ENCODE measurements around the gene DYNC1I1.

Gene DYNC1I1

DNA sequence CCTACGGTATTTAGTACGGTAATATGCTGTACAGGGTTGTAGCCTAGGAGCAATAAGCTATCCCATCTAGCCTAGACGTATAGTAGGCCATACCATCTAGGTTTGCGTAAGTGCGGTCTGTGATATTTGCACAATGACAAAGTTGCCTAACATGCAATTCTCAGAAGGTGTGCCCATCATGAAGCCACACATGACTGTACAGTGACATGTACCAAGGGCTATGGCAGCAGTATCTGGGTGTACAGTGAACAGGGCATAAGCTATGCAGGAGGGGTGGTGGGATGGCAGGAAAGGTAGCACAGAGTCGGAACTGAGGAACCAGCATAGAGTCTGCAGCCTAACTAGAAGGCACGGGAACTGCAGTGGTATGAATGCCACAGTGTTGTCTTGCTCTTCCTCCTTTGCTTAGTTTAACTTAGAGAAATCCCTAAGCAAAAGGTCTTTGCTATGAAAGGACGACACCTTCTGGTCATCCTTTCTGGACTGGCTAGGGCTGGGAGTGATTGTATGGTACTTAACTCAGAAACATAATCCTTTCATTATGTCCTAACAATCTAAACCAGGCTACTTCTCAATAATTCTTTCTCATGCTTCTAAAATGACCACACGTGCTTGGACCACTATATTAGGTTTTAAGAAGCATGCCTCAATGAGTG is 93.5 kb downstream of the DYNC1I1 start:
- no peak for DNase-seq

DNA sequence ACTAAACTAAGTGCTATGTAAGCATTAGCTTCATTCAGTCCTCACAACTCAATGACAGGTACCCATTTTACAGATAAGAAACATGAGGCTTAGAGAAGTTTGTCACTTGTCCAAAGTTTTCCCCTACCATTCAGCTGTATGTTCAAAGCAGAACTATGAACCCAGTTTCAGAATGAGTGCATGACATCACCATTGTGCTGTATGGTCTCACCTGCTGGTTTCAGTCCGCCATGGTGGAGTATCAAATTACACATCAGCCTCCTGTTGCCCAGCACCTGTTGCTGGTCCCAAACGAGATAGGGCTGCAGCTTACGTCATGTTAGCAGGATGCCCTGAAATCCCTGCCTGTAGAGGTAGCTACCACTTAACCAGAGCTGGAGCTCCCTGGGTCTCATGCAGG is 95.0 kb downstream of the DYNC1I1 start:
- DNase-seq = no peak

DNA sequence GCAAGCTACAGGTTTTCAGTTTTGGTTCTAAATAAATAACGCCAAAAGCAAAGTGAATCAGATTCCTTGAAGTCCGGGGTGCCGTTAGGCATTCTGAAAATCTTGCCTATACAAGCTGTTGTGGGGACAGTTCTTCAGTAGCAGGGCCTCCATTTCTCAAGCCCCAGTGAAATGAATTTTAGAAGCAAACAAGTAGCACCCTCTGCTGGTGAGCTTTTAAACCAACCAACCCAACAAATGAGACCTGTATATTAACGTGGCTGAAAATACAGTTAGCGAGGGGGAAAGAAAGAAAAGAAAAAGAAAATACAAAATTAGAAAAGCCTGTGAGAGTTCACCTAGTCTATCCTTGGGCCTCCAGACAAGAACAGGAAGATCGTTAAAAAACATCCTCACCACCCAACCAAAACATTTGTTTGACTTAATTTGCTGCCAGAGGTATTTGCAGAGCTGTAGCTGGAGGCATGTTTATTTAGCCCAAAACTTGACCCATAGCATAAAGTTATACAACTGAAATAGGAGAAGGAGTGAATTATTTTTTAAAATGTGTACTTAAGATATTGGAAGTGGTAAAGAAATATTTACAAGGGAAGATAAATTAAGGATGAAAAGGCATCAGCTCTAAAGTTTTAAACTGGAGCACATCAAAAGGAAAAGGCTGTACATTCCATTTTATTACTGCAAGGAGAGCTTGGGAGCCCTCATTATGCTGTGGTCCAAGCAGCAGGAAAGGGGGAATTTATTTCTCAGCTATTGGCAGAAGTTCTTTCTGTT is 98.9 kb downstream of the DYNC1I1 start:
- no peak for DNase-seq

DNA sequence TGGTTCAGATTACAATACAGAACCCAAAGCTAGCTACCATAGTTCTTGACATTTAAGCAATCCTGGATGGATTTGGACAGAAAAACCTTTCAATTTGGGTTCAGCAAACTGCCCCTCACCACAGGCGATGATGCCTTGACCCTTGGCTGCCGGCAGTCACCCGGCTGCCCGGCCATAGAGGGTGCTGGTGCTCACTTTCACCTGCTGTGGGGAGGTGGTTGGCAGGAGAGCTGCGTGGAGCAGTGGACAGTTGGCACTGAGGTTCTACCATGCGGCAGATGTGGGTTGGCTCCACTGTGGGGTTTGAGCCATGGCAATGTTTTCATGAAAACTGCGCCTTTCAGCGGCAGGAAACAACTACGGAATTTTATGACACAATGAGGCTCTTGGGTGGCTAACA is 99.5 kb downstream of the DYNC1I1 start:
- DNase-seq = no peak

DNA sequence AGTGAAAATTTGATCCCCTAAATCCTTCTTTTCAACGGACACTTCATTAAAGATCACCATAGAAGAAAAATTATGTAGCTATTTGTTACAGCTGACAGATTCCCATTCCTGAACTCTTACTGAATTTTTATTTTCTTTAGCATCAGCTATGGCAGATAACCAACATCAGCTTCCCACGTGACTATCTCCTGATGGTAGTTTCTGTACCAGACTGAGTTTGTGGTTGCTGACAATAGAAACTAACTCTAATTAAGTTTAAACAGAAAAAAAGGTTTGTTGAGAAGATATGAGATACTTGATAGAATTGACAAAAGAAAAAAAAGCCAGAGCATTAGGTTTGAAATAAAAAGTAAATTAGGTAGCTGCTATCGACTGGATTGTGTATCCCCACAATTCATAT is 101.8 kb downstream of the DYNC1I1 start:
- no peak for DNase-seq

DNA sequence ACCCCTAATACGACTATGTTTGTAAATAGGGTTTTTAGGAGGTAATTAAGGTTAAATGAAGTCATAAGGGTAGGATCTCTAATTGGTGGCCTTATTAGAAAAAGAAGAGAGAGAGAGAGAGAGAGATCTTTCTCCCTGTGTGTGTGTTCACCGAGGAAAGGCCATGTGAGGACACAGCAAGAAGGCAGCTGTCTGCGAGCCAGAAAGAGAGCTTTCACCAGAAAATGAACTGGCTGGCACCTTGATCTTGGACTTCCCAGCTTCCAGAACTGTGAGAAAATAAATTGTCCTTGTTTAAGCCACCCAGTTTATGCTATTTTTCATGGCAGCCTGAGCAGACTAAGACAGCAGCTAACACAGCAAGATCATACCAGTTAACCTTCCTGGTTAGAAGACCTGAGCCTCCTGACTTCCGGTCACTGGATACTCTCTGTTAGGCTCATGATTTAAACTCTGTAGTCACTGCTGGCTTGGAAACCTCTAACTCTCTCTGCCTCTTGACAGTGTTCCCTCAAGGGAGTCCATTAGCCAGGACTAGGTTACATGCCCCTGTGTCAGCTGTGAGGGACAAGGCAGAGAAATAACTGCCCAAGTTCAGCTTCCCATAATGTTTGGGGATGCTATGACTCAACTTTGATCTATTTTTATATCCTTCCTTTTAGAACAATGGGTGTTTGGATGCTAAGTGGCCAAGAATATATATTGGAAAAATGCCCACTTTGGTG is 102.3 kb downstream of the DYNC1I1 start:
- no peak for DNase-seq

- no peak for DNase-seq
Observed at GRCh38 chr7:95875519-95875918, 103.2 kb downstream of the DYNC1I1 start.

GRCh38 chr7:95878677-95879076 is 106.3 kb downstream of the DYNC1I1 start:
- DNase-seq = no peak

GRCh38 chr7:95881597-95881996 is 109.2 kb downstream of the DYNC1I1 start:
- DNase-seq = no peak

GRCh38 chr7:95883217-95883616 is 110.9 kb downstream of the DYNC1I1 start:
- DNase-seq = no peak

DNA sequence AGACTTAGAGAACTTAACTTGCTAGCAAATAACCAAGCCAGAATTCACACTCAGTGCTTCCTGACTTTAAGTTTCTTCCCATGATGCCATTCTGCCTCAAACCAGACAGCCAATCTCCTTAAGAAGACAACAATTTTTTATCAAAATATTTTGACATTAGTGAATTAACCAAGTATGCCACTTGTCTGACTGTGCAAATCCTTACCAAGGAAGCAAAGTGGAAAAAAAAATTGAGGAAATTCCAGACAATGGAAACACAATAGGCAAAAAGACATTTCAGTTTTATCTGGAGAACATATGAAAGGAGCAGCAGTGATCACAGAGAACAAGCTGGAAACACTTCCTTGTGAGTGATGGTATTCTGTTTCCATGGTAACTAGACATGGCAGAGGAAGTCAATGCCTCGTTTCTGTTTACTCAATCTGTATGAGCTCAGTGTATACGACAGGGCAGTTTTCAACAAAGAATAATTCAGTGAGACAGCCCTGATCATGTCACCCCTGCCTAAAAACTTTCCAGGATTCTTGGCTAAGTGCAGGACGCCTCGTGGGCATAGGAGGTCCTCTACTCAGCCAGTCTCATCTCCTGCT is 114.2 kb downstream of the DYNC1I1 start:
- DNase-seq = no peak

GRCh38 chr7:95893484-95893883 is 121.1 kb downstream of the DYNC1I1 start:
- DNase-seq = no peak

GRCh38 chr7:95897557-95898251 is 125.3 kb downstream of the DYNC1I1 start:
- DNase-seq = no peak

GRCh38 chr7:95899919-95900513 is 127.7 kb downstream of the DYNC1I1 start:
- no peak for DNase-seq

GRCh38 chr7:95901006-95901405 is 128.7 kb downstream of the DYNC1I1 start:
- no peak for DNase-seq

DNA sequence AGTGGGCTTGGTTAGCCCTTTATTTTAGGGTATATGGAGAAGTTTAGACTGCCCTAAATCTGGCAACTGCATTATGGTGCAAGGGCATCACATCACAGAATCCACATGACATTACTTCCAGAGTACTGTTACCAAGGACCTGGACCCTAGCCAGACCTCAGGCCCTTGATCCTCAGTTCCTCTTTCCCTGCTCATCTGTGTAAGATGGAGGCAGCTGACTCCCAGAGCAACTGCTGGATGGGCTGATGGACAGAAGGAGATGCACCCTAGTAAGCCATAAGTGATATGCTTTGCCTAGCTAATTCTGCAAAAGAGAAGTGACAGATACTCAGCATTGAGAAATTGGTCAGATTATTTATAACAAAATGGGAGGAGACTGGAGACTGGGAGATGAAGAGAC is 131.7 kb downstream of the DYNC1I1 start:
- no peak for DNase-seq

DNA sequence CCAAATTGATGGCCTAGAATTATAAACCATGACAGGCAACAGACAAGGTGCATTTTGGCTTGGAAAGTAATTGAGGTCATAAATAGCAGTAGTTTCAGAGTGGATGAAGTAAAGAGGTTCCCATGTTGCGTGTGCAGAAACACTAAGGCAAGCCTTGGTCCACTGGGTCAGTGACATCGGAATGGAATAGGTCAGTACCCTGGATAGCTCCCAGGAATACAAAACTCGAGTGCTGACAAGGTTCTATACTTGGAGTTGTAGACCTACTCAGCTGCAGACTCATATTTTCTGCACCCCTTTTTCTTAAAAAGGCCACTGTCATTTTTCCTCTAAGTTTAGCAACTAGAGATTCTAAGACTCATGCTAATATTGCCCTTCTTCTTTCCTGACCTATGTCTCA is 132.8 kb downstream of the DYNC1I1 start:
- no peak for DNase-seq

- no peak for DNase-seq
Observed at GRCh38 chr7:95906851-95907250, 134.5 kb downstream of the DYNC1I1 start.

DNA sequence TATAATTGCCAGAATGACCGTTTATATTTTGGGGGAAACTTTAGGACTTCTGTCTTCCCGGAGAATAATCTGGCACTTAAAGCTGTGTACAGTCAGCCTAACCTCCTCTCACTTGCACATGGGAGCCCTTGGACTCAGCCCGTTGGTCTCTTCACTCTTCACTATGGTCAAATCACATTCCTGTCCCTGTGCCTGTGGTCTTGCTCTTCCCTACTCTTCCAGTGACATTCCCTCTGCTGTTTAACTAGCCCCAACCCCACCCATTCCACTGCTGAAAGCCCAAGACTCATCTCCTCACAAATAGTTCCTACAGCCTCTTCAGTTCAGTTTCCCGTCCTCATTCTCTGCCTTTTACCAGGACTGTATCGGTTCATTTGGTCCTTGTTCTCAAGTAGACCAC is 135.0 kb downstream of the DYNC1I1 start:
- DNase-seq = no peak

DNA sequence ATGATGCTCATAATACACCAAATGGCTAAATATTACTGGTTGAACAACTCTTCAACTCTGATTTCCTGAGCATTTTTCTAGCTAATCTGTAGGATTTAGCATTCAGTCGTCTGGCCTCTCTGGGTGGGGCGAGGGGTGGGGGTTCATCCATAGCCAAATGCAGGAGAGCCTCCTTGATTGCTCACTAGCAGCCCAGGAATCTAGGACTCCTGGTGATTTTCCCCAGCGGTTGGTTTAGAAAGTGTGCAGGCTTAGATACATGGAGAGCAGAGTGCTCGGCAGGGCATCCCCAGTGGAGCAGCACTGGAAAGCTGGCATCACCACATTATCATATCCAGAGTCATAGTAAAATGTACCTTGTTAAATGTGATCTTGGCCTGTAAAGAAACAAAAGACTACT is 136.1 kb downstream of the DYNC1I1 start:
- DNase-seq = no peak

GRCh38 chr7:95910341-95910740 is 138.0 kb downstream of the DYNC1I1 start:
- DNase-seq = no peak

- no peak for DNase-seq
Observed at GRCh38 chr7:95915731-95916130, 143.4 kb downstream of the DYNC1I1 start.
